WTC11 (cell line): ENCODE results near the gene RNF151.

Source experiments
- ELF4 ChIP-seq: sonication (generic); formaldehyde crosslinking; IDR thresholded peaks from 2 replicates; pipeline ENCODE4 v1.8.1; 2022; ENCODE audit warnings: low read depth, mild to moderate bottlenecking, moderate library complexity, missing genetic modification reagents
- ETV6 ChIP-seq: sonication (generic); formaldehyde crosslinking; IDR thresholded peaks from 2 replicates; pipeline ENCODE4 v1.8.1; 2022; ENCODE audit warnings: mild to moderate bottlenecking, missing genetic modification reagents
- FOXP1 ChIP-seq: sonication (generic); formaldehyde crosslinking; IDR thresholded peaks from 2 replicates; pipeline ENCODE4 v1.8.0; 2022; ENCODE audit warnings: missing genetic modification reagents, mild to moderate bottlenecking, moderate library complexity, borderline replicate concordance
- GABPB1 ChIP-seq: sonication (generic); formaldehyde crosslinking; IDR thresholded peaks from 2 replicates; pipeline ENCODE4 v1.8.1; 2023; ENCODE audit warnings: mild to moderate bottlenecking, missing genetic modification reagents
- NR2C2 ChIP-seq: sonication (generic); formaldehyde crosslinking; IDR thresholded peaks from 2 replicates; pipeline ENCODE4 v1.8.0; 2022; ENCODE audit warnings: mild to moderate bottlenecking, missing genetic modification reagents
- SMAD3 ChIP-seq: sonication (generic); formaldehyde crosslinking; IDR thresholded peaks from 2 replicates; pipeline ENCODE4 v1.8.0; 2022; ENCODE audit warnings: missing genetic modification reagents, mild to moderate bottlenecking, borderline replicate concordance
- SP1 ChIP-seq: sonication (generic); formaldehyde crosslinking; conservative IDR thresholded peaks from 2 replicates; pipeline ENCODE4 v1.8.1; 2022; ENCODE audit warnings: missing genetic modification reagents
- ZNF138 ChIP-seq: sonication (generic); formaldehyde crosslinking; conservative IDR thresholded peaks from 2 replicates; pipeline ENCODE4 v1.8.1; 2022; ENCODE audit warnings: mild to moderate bottlenecking, moderate library complexity, missing genetic modification reagents
- TF ChIP-seq, protein P1 (sequence below): fragments of 200-600 bp; IDR thresholded peaks from 2 replicates; pipeline ENCODE4 v1.8.0; 2022; ENCODE audit warnings: antibody characterized with exemption
- TF ChIP-seq, protein P2 (sequence below): sonication (generic); formaldehyde crosslinking; IDR thresholded peaks from 2 replicates; pipeline ENCODE4 v1.8.0; 2022; ENCODE audit warnings: mild to moderate bottlenecking, missing genetic modification reagents
- TF ChIP-seq, protein P3 (sequence below): sonication (generic); formaldehyde crosslinking; IDR thresholded peaks from 2 replicates; pipeline ENCODE4 v1.8.1; 2022; ENCODE audit warnings: low read depth, missing genetic modification reagents, borderline replicate concordance
- TF ChIP-seq, protein P4 (sequence below): sonication (generic); formaldehyde crosslinking; IDR thresholded peaks from 2 replicates; pipeline ENCODE4 v1.8.0; 2022; ENCODE audit warnings: missing genetic modification reagents
- TF ChIP-seq, protein P5 (sequence below): sonication (generic); formaldehyde crosslinking; IDR thresholded peaks from 2 replicates; pipeline ENCODE4 v1.8.0; 2023; ENCODE audit warnings: mild to moderate bottlenecking, missing genetic modification reagents
- TF ChIP-seq, protein P6 (sequence below): sonication (generic); formaldehyde crosslinking; IDR thresholded peaks from 2 replicates; pipeline ENCODE4 v1.8.0; 2022; ENCODE audit warnings: mild to moderate bottlenecking, missing genetic modification reagents

DNA sequence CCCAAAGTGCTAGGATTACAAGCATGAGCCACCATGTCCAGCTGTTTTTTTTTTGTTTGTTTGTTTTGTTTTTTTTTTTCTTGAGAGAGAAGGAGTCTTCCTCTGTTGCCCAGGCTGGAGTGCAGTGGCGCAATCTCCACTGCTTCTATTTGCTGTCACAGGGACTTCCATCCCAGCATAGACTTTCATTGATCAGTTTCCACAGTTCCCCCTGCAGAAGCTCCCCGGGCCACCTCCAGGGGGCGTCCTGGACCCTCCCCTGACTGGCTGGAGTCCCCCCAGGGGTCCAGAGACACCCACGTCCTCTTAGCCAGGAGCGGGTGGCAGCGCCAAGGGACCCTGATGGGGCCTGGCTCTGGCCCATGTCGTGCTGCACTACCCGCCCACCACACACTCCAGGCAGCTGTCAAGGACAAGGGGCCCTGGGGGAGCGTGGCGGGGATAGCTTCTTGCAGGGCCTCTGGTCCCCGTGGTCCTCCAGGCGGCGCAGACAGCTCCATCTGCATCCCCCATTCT, 49.8 kb downstream of the RNF151 start:
- TF ChIP-seq, protein P1, sequence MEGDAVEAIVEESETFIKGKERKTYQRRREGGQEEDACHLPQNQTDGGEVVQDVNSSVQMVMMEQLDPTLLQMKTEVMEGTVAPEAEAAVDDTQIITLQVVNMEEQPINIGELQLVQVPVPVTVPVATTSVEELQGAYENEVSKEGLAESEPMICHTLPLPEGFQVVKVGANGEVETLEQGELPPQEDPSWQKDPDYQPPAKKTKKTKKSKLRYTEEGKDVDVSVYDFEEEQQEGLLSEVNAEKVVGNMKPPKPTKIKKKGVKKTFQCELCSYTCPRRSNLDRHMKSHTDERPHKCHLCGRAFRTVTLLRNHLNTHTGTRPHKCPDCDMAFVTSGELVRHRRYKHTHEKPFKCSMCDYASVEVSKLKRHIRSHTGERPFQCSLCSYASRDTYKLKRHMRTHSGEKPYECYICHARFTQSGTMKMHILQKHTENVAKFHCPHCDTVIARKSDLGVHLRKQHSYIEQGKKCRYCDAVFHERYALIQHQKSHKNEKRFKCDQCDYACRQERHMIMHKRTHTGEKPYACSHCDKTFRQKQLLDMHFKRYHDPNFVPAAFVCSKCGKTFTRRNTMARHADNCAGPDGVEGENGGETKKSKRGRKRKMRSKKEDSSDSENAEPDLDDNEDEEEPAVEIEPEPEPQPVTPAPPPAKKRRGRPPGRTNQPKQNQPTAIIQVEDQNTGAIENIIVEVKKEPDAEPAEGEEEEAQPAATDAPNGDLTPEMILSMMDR, result peak; percentile 60; the same call in 1 of the 2 replicates
- no peak for TF ChIP-seq ETV6 (CRISPR knock-in tag)
- TF ChIP-seq, protein P2, sequence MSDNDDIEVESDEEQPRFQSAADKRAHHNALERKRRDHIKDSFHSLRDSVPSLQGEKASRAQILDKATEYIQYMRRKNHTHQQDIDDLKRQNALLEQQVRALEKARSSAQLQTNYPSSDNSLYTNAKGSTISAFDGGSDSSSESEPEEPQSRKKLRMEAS, result no peak
- no peak for TF ChIP-seq FOXP1 (CRISPR knock-in tag)
- TF ChIP-seq, protein P3, sequence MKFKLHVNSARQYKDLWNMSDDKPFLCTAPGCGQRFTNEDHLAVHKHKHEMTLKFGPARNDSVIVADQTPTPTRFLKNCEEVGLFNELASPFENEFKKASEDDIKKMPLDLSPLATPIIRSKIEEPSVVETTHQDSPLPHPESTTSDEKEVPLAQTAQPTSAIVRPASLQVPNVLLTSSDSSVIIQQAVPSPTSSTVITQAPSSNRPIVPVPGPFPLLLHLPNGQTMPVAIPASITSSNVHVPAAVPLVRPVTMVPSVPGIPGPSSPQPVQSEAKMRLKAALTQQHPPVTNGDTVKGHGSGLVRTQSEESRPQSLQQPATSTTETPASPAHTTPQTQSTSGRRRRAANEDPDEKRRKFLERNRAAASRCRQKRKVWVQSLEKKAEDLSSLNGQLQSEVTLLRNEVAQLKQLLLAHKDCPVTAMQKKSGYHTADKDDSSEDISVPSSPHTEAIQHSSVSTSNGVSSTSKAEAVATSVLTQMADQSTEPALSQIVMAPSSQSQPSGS (CRISPR knock-in tag), result no peak
- no peak for TF ChIP-seq NR2C2 (CRISPR knock-in tag)
- no peak for TF ChIP-seq ZNF138
- no peak for TF ChIP-seq ELF4 (CRISPR knock-in tag)
- no peak for TF ChIP-seq SMAD3 (CRISPR knock-in tag)
- TF ChIP-seq, protein P4, sequence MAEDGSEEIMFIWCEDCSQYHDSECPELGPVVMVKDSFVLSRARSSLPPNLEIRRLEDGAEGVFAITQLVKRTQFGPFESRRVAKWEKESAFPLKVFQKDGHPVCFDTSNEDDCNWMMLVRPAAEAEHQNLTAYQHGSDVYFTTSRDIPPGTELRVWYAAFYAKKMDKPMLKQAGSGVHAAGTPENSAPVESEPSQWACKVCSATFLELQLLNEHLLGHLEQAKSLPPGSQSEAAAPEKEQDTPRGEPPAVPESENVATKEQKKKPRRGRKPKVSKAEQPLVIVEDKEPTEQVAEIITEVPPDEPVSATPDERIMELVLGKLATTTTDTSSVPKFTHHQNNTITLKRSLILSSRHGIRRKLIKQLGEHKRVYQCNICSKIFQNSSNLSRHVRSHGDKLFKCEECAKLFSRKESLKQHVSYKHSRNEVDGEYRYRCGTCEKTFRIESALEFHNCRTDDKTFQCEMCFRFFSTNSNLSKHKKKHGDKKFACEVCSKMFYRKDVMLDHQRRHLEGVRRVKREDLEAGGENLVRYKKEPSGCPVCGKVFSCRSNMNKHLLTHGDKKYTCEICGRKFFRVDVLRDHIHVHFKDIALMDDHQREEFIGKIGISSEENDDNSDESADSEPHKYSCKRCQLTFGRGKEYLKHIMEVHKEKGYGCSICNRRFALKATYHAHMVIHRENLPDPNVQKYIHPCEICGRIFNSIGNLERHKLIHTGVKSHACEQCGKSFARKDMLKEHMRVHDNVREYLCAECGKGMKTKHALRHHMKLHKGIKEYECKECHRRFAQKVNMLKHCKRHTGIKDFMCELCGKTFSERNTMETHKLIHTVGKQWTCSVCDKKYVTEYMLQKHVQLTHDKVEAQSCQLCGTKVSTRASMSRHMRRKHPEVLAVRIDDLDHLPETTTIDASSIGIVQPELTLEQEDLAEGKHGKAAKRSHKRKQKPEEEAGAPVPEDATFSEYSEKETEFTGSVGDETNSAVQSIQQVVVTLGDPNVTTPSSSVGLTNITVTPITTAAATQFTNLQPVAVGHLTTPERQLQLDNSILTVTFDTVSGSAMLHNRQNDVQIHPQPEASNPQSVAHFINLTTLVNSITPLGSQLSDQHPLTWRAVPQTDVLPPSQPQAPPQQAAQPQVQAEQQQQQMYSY (CRISPR knock-in tag), result no peak
- TF ChIP-seq SP1, result no peak
- TF ChIP-seq, protein P5, sequence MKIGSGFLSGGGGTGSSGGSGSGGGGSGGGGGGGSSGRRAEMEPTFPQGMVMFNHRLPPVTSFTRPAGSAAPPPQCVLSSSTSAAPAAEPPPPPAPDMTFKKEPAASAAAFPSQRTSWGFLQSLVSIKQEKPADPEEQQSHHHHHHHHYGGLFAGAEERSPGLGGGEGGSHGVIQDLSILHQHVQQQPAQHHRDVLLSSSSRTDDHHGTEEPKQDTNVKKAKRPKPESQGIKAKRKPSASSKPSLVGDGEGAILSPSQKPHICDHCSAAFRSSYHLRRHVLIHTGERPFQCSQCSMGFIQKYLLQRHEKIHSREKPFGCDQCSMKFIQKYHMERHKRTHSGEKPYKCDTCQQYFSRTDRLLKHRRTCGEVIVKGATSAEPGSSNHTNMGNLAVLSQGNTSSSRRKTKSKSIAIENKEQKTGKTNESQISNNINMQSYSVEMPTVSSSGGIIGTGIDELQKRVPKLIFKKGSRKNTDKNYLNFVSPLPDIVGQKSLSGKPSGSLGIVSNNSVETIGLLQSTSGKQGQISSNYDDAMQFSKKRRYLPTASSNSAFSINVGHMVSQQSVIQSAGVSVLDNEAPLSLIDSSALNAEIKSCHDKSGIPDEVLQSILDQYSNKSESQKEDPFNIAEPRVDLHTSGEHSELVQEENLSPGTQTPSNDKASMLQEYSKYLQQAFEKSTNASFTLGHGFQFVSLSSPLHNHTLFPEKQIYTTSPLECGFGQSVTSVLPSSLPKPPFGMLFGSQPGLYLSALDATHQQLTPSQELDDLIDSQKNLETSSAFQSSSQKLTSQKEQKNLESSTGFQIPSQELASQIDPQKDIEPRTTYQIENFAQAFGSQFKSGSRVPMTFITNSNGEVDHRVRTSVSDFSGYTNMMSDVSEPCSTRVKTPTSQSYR (CRISPR knock-in tag), result no peak
- peak; percentile 15; the same call in 1 of the 2 replicates for TF ChIP-seq GABPB1
- TF ChIP-seq, protein P6, sequence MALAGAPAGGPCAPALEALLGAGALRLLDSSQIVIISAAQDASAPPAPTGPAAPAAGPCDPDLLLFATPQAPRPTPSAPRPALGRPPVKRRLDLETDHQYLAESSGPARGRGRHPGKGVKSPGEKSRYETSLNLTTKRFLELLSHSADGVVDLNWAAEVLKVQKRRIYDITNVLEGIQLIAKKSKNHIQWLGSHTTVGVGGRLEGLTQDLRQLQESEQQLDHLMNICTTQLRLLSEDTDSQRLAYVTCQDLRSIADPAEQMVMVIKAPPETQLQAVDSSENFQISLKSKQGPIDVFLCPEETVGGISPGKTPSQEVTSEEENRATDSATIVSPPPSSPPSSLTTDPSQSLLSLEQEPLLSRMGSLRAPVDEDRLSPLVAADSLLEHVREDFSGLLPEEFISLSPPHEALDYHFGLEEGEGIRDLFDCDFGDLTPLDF (CRISPR knock-in tag), result no peak
